Measurements from ENCODE around the gene ASCL2. TPM values are rescaled to one million over a fixed set of nuclear protein-coding genes. Genes with fewer than 3 reads are reported as not detected.

The ASCL2 gene
- total RNA-seq, 1 donor, result not detected

- Histone ChIP-seq H3K27ac (ENCODE audit: low read depth, low read length) (no peak overlapping the region), H4K20me1 (ENCODE audit: insufficient read depth, low read length) (no peaks in the 10 kb centered on the region), H3K4me3 (ENCODE audit: insufficient read depth, low read length) (no peak overlapping the region), H3K4me2 (ENCODE audit: insufficient read depth, low read length) (no peak overlapping the region), H3K9me3 (ENCODE audit: low read depth, low read length) (no peaks in the 10 kb centered on the region), H3K36me3 (ENCODE audit: insufficient read depth, low read length) (no peaks in the 10 kb centered on the region), H3K79me2 (ENCODE audit: insufficient read depth, low read length) (no peaks in the 10 kb centered on the region), H3K27me3 (ENCODE audit: insufficient read depth, low read length) (peaks cover 12% of the 10 kb centered on the region), H2AFZ (ENCODE audit: low read length) (no peak overlapping the region), H3K4me1 (ENCODE audit: insufficient read depth, low read length) (no peaks in the 10 kb centered on the region)
- peak; percentile 60 for DNase-seq (ENCODE audit: insufficient read length, low spot score, missing footprints)
- TF ChIP-seq CTCF (IDR thresholded peaks at IDR 0.05; ENCODE audit: extremely low read depth, low read depth, low read length), result no peak
Observed at GRCh38 chr11:2264366-2265053, 5.9 kb downstream of the ASCL2 start.

- H3K9me3 ChIP-seq (ENCODE audit: low read depth, low read length), result no peaks in the 10 kb centered on the region
- H3K4me1 ChIP-seq (ENCODE audit: insufficient read depth, low read length), result no peaks in the 10 kb centered on the region
- DNase-seq (ENCODE audit: insufficient read length, low spot score, missing footprints), result peak; percentile 84
- no peak overlapping the region for H3K4me3 ChIP-seq (ENCODE audit: insufficient read depth, low read length)
- no peak overlapping the region for H3K27ac ChIP-seq (ENCODE audit: low read depth, low read length)
- no peak overlapping the region for H3K4me2 ChIP-seq (ENCODE audit: insufficient read depth, low read length)
- no peaks in the 10 kb centered on the region for H3K79me2 ChIP-seq (ENCODE audit: insufficient read depth, low read length)
- no peak for TF ChIP-seq CTCF (IDR thresholded peaks at IDR 0.05; ENCODE audit: extremely low read depth, low read depth, low read length)
- H4K20me1 ChIP-seq (ENCODE audit: insufficient read depth, low read length), result no peaks in the 10 kb centered on the region
- H2AFZ ChIP-seq (ENCODE audit: low read length), result no peak overlapping the region
- peaks cover 9% of the 10 kb centered on the region for H3K27me3 ChIP-seq (ENCODE audit: insufficient read depth, low read length)
- H3K36me3 ChIP-seq (ENCODE audit: insufficient read depth, low read length), result no peaks in the 10 kb centered on the region
Observed at GRCh38 chr11:2263724-2264360, 6.5 kb downstream of the ASCL2 start.

GRCh38 chr11:2263071-2263565 is 7.3 kb downstream of the ASCL2 start:
- H3K36me3 ChIP-seq (ENCODE audit: insufficient read depth, low read length), result no peaks in the 10 kb centered on the region
- no peak overlapping the region for H3K27ac ChIP-seq (ENCODE audit: low read depth, low read length)
- H3K9me3 ChIP-seq (ENCODE audit: low read depth, low read length), result no peaks in the 10 kb centered on the region
- H3K4me1 ChIP-seq (ENCODE audit: insufficient read depth, low read length), result no peaks in the 10 kb centered on the region
- TF ChIP-seq CTCF (IDR thresholded peaks at IDR 0.05; ENCODE audit: extremely low read depth, low read depth, low read length), result no peak
- peaks cover 5% of the 10 kb centered on the region for H3K27me3 ChIP-seq (ENCODE audit: insufficient read depth, low read length)
- no peaks in the 10 kb centered on the region for H4K20me1 ChIP-seq (ENCODE audit: insufficient read depth, low read length)
- H3K79me2 ChIP-seq (ENCODE audit: insufficient read depth, low read length), result no peaks in the 10 kb centered on the region
- no peak overlapping the region for H3K4me2 ChIP-seq (ENCODE audit: insufficient read depth, low read length)
- H2AFZ ChIP-seq (ENCODE audit: low read length), result no peak overlapping the region
- no peak overlapping the region for H3K4me3 ChIP-seq (ENCODE audit: insufficient read depth, low read length)
- DNase-seq (ENCODE audit: insufficient read length, low spot score, missing footprints), result peak; percentile 85

All from osteoblast (primary cell).